H1 (cell line): Measurements from ENCODE around the gene MAFF. TPM values are rescaled to one million over a fixed set of nuclear protein-coding genes. Genes with fewer than 3 reads are reported as not detected.

Source experiments
- CTCF ChIA-PET: fragments of 300-600 bp; sonication (Branson Sonifier 250); formaldehyde crosslinking; loops from one replicate; lab custom pipeline; 2021; ENCODE audit not compliant: partially characterized antibody; lab: Charles Lee
- POLR2A ChIA-PET: fragments of 300-600 bp; sonication (Branson Sonifier 250); formaldehyde crosslinking; loops from one replicate; lab custom pipeline; 2021; ENCODE audit warnings: inconsistent platforms; ENCODE audit not compliant: partially characterized antibody; lab: Charles Lee
- DNase-seq, 2 experiments: peaks; one replicate each; pipeline versions ENCODE4 v3.0.0 to v3.0.0-alpha.2; 2010 to 2022; ENCODE audit warnings: low spot score in 2 of 2, low read depth in 1 of 2, mixed read lengths in 1 of 2
- FAIRE-seq: peaks from 2 replicates; lab custom pipeline; 2011; peaks lifted over from hg19 to GRCh38; lab: Jason Lieb, UNC
- H2AFZ ChIP-seq: 2 replicates; pipeline ENCODE4 v1.8.1; 2012; ENCODE audit warnings: low read length, inconsistent platforms
- H2AK5ac ChIP-seq: 2 replicates; pipeline ENCODE4 v1.6.1; 2013; ENCODE audit warnings: low read depth, low read length
- H2BK120ac ChIP-seq: replicated peaks from 2 replicates; pipeline ENCODE3; 2013; ENCODE audit warnings: low read depth, low read length, inconsistent platforms
- H2BK12ac ChIP-seq: 2 replicates; pipeline ENCODE4 v1.6.1; 2013; ENCODE audit warnings: low read depth, low read length
- H2BK15ac ChIP-seq: 2 replicates; pipeline ENCODE4 v1.6.1; 2013; ENCODE audit warnings: low read length
- H2BK20ac ChIP-seq: 2 replicates; pipeline ENCODE4 v1.6.1; 2013; ENCODE audit warnings: low read length
- H2BK5ac ChIP-seq: 2 replicates; pipeline ENCODE4 v1.6.1; 2013; ENCODE audit warnings: low read depth, low read length
- H3K14ac ChIP-seq: 2 replicates; pipeline ENCODE4 v1.6.1; 2013; ENCODE audit warnings: inconsistent platforms; ENCODE audit not compliant: insufficient read length
- H3K18ac ChIP-seq: 2 replicates; pipeline ENCODE4 v1.6.1; 2013; ENCODE audit warnings: low read length; ENCODE audit errors: extremely low read depth
- H3K23ac ChIP-seq: 2 replicates; pipeline ENCODE4 v1.6.1; 2013; ENCODE audit warnings: inconsistent platforms; ENCODE audit not compliant: insufficient read length
- H3K23me2 ChIP-seq: 2 replicates; pipeline ENCODE4 v1.6.1; 2013; ENCODE audit warnings: low read depth, low read length
- H3K27ac ChIP-seq: 2 replicates; pipeline ENCODE4 v1.6.1; 2011; ENCODE audit warnings: low read depth, low read length, inconsistent platforms
- H3K27me3 ChIP-seq, 4 experiments: replicated peaks in 1 of 4; 1 replicate in 1 of 4; 2 replicates in 3 of 4; pipeline versions ENCODE4 v1.6.1 to v1.8.1; 2011 to 2013; ENCODE audit warnings: low read length in 3 of 4, mild to moderate bottlenecking in 3 of 4, inconsistent platforms in 2 of 4, mixed read lengths in 2 of 4, moderate library complexity in 1 of 4; ENCODE audit not compliant: control insufficient read depth in 3 of 4, insufficient read depth in 3 of 4; ENCODE audit errors: extremely low read depth in 1 of 4
- H3K36me3 ChIP-seq, 4 experiments: 2 replicates each; pipeline versions ENCODE4 v1.6.1 to v1.8.1; 2011 to 2013; ENCODE audit warnings: mild to moderate bottlenecking in 4 of 4, low read length in 3 of 4, moderate library complexity in 2 of 4, control low read depth in 1 of 4, inconsistent platforms in 1 of 4; ENCODE audit not compliant: insufficient read depth in 4 of 4, control insufficient read depth in 2 of 4
- H3K4ac ChIP-seq: replicated peaks from 2 replicates; pipeline ENCODE3; 2013; ENCODE audit warnings: low read length, low read depth, mixed read lengths, inconsistent platforms; ENCODE audit not compliant: insufficient read length
- H3K4me1 ChIP-seq, 4 experiments: replicated peaks in 1 of 4; 1 replicate in 1 of 4; 2 replicates in 3 of 4; pipeline versions ENCODE4 v1.6.1 to v1.8.1; 2011 to 2013; ENCODE audit warnings: low read length in 3 of 4, inconsistent platforms in 2 of 4, mixed read lengths in 1 of 4; ENCODE audit not compliant: insufficient read depth in 4 of 4, control insufficient read depth in 3 of 4
- H3K4me2 ChIP-seq, 2 experiments: 2 replicates each; pipeline versions ENCODE4 v1.6.1 to v1.8.1; 2011 to 2013; ENCODE audit warnings: low read depth in 2 of 2, low read length in 2 of 2, control low read depth in 1 of 2, inconsistent platforms in 1 of 2, mild to moderate bottlenecking in 1 of 2; ENCODE audit not compliant: insufficient read depth in 1 of 2
- H3K4me3 ChIP-seq, 4 experiments: fragments of 200-600, 300-600 bp in 1 of 4; sonication (generic), shearing (Covaris generic), sonication (Bioruptor Twin) in 1 of 4; 2 replicates each; pipeline versions ENCODE4 v1.5.1 to v1.8.1; 2011 to 2016; ENCODE audit warnings: low read length in 4 of 4, low read depth in 3 of 4, control low read depth in 2 of 4, inconsistent platforms in 2 of 4, mild to moderate bottlenecking in 2 of 4, mixed read lengths in 1 of 4, moderate library complexity in 1 of 4; ENCODE audit not compliant: insufficient read depth in 2 of 4; ENCODE audit errors: extremely low read depth in 1 of 4
- H3K56ac ChIP-seq: replicated peaks from 2 replicates; pipeline ENCODE3; 2013; ENCODE audit warnings: low read depth, mild to moderate bottlenecking, mixed read lengths, low read length, inconsistent platforms; ENCODE audit not compliant: insufficient read length
- H3K79me1 ChIP-seq: 2 replicates; pipeline ENCODE4 v1.6.1; 2013; ENCODE audit warnings: low read depth, low read length, control low read depth
- H3K79me2 ChIP-seq, 2 experiments: 2 replicates each; pipeline versions ENCODE4 v1.6.1 to v1.8.1; 2012 to 2013; ENCODE audit warnings: low read length in 2 of 2, mild to moderate bottlenecking in 2 of 2, inconsistent platforms in 1 of 2; ENCODE audit not compliant: insufficient read depth in 2 of 2, control insufficient read depth in 1 of 2
- H3K9ac ChIP-seq, 4 experiments: replicated peaks in 1 of 4; 1 replicate in 1 of 4; 2 replicates in 3 of 4; pipeline versions ENCODE4 v1.6.1 to v1.8.1; 2011 to 2013; ENCODE audit warnings: low read depth in 3 of 4, low read length in 3 of 4, control low read depth in 2 of 4, mild to moderate bottlenecking in 2 of 4, moderate library complexity in 2 of 4, inconsistent platforms in 1 of 4; ENCODE audit errors: extremely low read depth in 1 of 4
- H3K9me3 ChIP-seq, 2 experiments: 2 replicates each; pipeline versions ENCODE4 v1.6.1 to v1.8.1; 2012 to 2013; ENCODE audit warnings: mild to moderate bottlenecking in 2 of 2, moderate library complexity in 2 of 2, control low read depth in 1 of 2, inconsistent platforms in 1 of 2, low read depth in 1 of 2, low read length in 1 of 2, mixed read lengths in 1 of 2; ENCODE audit not compliant: insufficient read depth in 2 of 2
- H4K20me1 ChIP-seq, 2 experiments: replicated peaks in 1 of 2; 2 replicates each; pipeline versions ENCODE3 to v1.8.1; 2011 to 2013; ENCODE audit warnings: inconsistent platforms in 2 of 2, low read length in 2 of 2, mild to moderate bottlenecking in 1 of 2; ENCODE audit not compliant: insufficient read depth in 2 of 2, control insufficient read depth in 1 of 2
- H4K5ac ChIP-seq: 2 replicates; pipeline ENCODE4 v1.6.1; 2013; ENCODE audit warnings: low read length, low read depth, mixed read lengths, inconsistent platforms; ENCODE audit not compliant: insufficient read length
- H4K8ac ChIP-seq: 2 replicates; pipeline ENCODE4 v1.8.0; 2013; ENCODE audit warnings: mild to moderate bottlenecking, moderate library complexity, low read length, inconsistent platforms; ENCODE audit not compliant: insufficient read depth; ENCODE audit errors: extremely low read depth
- H4K91ac ChIP-seq: replicated peaks from 2 replicates; pipeline ENCODE3; 2013; ENCODE audit warnings: low read length, mixed read lengths, inconsistent platforms; ENCODE audit not compliant: insufficient read length
- CBX8 ChIP-seq: fragments of 300-800, 300-1000 bp; sonication (generic); IDR thresholded peaks from 2 replicates; pipeline ENCODE4 v1.7.1; 2016; ENCODE audit warnings: low read depth, low read length, borderline replicate concordance
- CHD1 ChIP-seq: IDR thresholded peaks from 2 replicates; pipeline ENCODE4 v1.6.1; 2012; ENCODE audit warnings: low read depth, low read length, improper control_type of control experiment
- FOSL1 ChIP-seq: IDR thresholded peaks from 2 replicates; pipeline ENCODE4 v1.6.1; 2011; ENCODE audit warnings: mild to moderate bottlenecking, low read depth, low read length, moderate library complexity; ENCODE audit not compliant: insufficient read depth
- GABPA ChIP-seq: IDR thresholded peaks from 2 replicates; pipeline ENCODE4 v1.6.1; 2011; ENCODE audit warnings: mild to moderate bottlenecking, low read length, moderate library complexity, borderline replicate concordance; ENCODE audit not compliant: insufficient read depth
- GTF2F1 ChIP-seq: IDR thresholded peaks from 2 replicates; pipeline ENCODE4 v1.6.1; 2012; ENCODE audit warnings: low read depth, low read length, improper control_type of control experiment, borderline replicate concordance
- HDAC6 ChIP-seq: IDR thresholded peaks from one replicate; pipeline ENCODE4 v1.7.1; 2012; ENCODE audit warnings: low read depth, mild to moderate bottlenecking, inconsistent platforms, low read length, moderate library complexity
- JUN ChIP-seq: IDR thresholded peaks from 2 replicates; pipeline ENCODE4 v1.6.1; 2011; ENCODE audit warnings: low read depth, mild to moderate bottlenecking, improper control_type of control experiment, low read length
- JUND ChIP-seq: IDR thresholded peaks from 2 replicates; pipeline ENCODE4 v1.6.1; 2011; ENCODE audit warnings: mild to moderate bottlenecking, improper control_type of control experiment, low read length
- SIN3A ChIP-seq, 2 experiments: IDR thresholded peaks in 1 of 2; conservative IDR thresholded peaks in 1 of 2; 2 replicates each; pipeline ENCODE4 v1.6.1; 2011 to 2012; ENCODE audit warnings: low read length in 2 of 2, improper control_type of control experiment in 1 of 2, low read depth in 1 of 2, mild to moderate bottlenecking in 1 of 2
- SIRT6 ChIP-seq: IDR thresholded peaks from one replicate; pipeline ENCODE4 v1.7.1; 2012; ENCODE audit warnings: low read length, inconsistent platforms
- SP1 ChIP-seq: IDR thresholded peaks from 2 replicates; pipeline ENCODE4 v1.6.1; 2011; ENCODE audit warnings: low read depth, low read length
- SUZ12 ChIP-seq: fragments of 200-600 bp; sonication (generic); IDR thresholded peaks from 2 replicates; pipeline ENCODE4 v1.6.1; 2012; ENCODE audit warnings: mild to moderate bottlenecking, inconsistent platforms, low read length, moderate library complexity, mixed read lengths
- TAF1 ChIP-seq: IDR thresholded peaks from 2 replicates; pipeline ENCODE4 v1.6.1; 2011; ENCODE audit warnings: mild to moderate bottlenecking, low read depth, low read length
- TEAD4 ChIP-seq: IDR thresholded peaks from 2 replicates; pipeline ENCODE4 v1.6.1; 2012; ENCODE audit warnings: low read depth, low read length, inconsistent platforms, mixed read lengths
- WGBS, 2 experiments: shearing (Covaris generic) in 1 of 2; methylation state at CpG; one replicate each; pipeline versions ENCODE4 v1.1.6 to v1.1.7; 2013 to 2015; ENCODE audit warnings: low lambda C conversion rate in 2 of 2, mixed read lengths in 2 of 2, inconsistent platforms in 1 of 2, low coverage in 1 of 2, missing lambda C conversion rate in 1 of 2; ENCODE audit not compliant: insufficient replicate concordance in 2 of 2, insufficient coverage in 1 of 2, insufficient read length in 1 of 2; ENCODE audit errors: extremely low coverage in 1 of 2, missing lambda C conversion rate in 1 of 2; 5-methylcytosine and 5-hydroxymethylcytosine counted together
- polyA plus RNA-seq, 7 experiments: library from polyadenylated mRNA; depleted of rRNA in 3 of 7; stranded (reverse) in 5 of 7; unstranded in 2 of 7; fragments of >200 nt in 5 of 7; fragments of 200-250 nt in 2 of 7; gene quantifications; 1 replicate in 5 of 7; 2 replicates in 1 of 7; 4 replicates in 1 of 7; pipeline versions ENCODE4 v1.2.1 to v1.2.3, GENCODE V29; 2011 to 2013; ENCODE audit warnings: missing spikeins in 2 of 7, mixed read lengths in 2 of 7
- total RNA-seq: library from RNA; stranded (reverse); fragmentation: NEBNext Ultra II Directional; extraction: Animal tissue kit (Norgen Biotek cat#: 25700); gene quantifications from 2 replicates; pipeline ENCODE4 v1.2.1, GENCODE V29; 2021

MAFF gene
- total and polyA plus RNA-seq, 2 of the 8 experiments (the other 6 are each of a cell fraction or from before 2014, with no cell fraction given): 1.5 to 6.3 TPM

DNA sequence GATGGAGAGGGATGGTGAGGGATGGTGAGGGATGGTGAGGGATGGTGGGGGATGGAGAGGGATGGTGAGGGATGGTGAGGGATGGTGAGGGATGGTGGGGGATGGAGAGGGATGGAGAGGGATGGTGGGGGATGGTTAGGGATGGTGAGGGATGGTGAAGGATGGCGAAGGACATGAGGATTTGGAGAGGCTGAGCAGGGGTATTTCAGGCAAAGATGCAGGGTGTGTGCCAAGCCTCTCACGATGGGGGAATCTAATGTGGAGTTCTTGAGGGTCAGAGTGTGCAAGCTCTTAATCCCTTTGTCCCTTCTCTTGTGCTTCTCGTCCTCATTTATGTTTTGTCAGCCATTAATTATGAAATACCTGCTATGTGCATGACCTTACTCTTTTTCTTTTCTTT, 12.7 kb upstream of the MAFF start:
- Histone ChIP-seq H4K20me1 (no peaks in the 10 kb centered on the region), H3K23ac (no peak overlapping the region), H3K18ac (no peak overlapping the region), H4K5ac (no peak overlapping the region), H3K9ac (no peak overlapping the region), H3K79me2 (no peaks in the 10 kb centered on the region), H2BK120ac (no peak overlapping the region), H4K8ac (no peak overlapping the region), H3K27ac (no peak overlapping the region), H4K91ac (no peak overlapping the region), H2BK5ac (no peak overlapping the region), H3K9me3 (no peaks in the 10 kb centered on the region), H3K4me1 (peaks cover 0 to 6% (median under 1%) of the 10 kb centered on the region in 4 experiments; a peak in 3 of 7 replicates), H2AFZ (no peak overlapping the region), H3K4me2 (no peak overlapping the region), H2AK5ac (no peak overlapping the region), H3K36me3 (no peaks in the 10 kb centered on the region), H3K56ac (no peak overlapping the region), H3K79me1 (no peaks in the 10 kb centered on the region), H3K27me3 (no peaks in the 10 kb centered on the region; a peak in 3 of 7 replicates), H3K4ac (no peak overlapping the region), H2BK15ac (no peak overlapping the region), H3K4me3 (no peak overlapping the region), H2BK20ac (no peak overlapping the region), H3K14ac (no peak overlapping the region), H2BK12ac (no peak overlapping the region), H3K23me2 (peaks cover 3% of the 10 kb centered on the region; the same call in 1 of the 2 replicates)
- no peak for FAIRE-seq
- 78 to 100% methylated on average over 1 to 2 of the region's 3 CpGs for WGBS, 2 experiments
- ChIA-PET POLR2A (interaction anchor here (1.2 to 1.3 kb wide), 2 partner anchors 14 to 96 kb away, joined by 3 read pairs; no protein-coding TSS in a partner anchor), CTCF (no interaction called here)
- no peak for DNase-seq
- TF ChIP-seq CHD1 (no peak), SP1 (no peak), TEAD4 (no peak), SIRT6 (no peak), SUZ12 (no peak), HDAC6 (no peak), SIN3A (conservative IDR thresholded peaks at IDR 0.05 in 1 of 2, IDR thresholded peaks at IDR 0.05 in 1 of 2; ENCODE audit: low read depth in 1 of 2, low read length in 2 of 2) (no peak), FOSL1 (no peak), GTF2F1 (no peak), GABPA (no peak), TAF1 (no peak), JUND (no peak), CBX8 (no peak), JUN (no peak)
